Dermis lymphatic vessel endothelial cell (primary cell): Measurements from ENCODE around the gene NOTCH2NLA. TPM values are rescaled to one million over a fixed set of nuclear protein-coding genes. Genes with fewer than 3 reads are reported as not detected.

ENCODE experiments used
- total RNA-seq: library from RNA; depleted of rRNA; stranded (reverse); fragments of >200 nt; gene quantifications from 2 replicates; pipeline ENCODE4 v1.2.1, GENCODE V29; 2014

The NOTCH2NLA gene
- total RNA-seq = 7.5 and 18.4 TPM in 2 replicates

DNA sequence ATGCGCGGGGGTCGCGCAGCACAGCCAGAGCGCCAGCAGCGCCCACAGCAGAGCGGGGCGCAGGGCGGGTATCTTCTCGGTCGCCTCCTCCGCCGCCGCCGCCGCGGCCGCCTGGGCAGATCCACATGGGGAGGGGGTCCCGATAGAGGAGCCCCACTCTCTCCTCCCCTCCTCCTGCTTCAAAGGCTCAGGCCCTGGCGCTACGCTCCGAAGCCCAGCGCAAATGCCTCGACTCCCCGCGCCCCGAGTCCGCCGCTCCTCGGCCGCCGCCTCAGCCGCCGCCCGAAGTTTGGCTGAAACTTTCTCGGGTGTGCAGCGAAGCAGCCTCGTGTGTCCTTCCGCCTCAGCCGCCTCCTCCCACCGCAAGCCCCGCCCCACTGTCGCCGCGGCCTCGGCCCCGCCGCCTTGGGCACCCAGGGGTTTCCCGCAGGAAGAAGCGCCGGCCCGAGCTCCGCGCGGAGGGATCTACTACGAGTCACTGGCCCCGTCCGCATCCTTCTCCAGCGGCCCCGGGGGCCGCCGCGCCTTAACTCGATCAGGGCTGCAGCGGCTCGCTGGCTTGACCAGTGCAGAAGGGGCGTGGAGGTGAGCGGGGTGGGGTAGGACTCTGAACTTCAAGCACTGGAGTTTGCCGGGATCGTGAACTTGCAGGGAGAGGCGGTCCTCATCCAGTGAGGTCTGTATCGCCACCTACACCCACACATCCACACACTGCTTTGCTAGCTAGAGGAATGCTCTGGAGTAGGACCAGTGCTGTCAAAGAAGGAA lies at the start of gene NOTCH2NLA:
NOTCH2NLA (minus strand) TSS at position 312 of the 768 bp plus-strand sequence. CDS start 39,684 bp downstream, outside the sequence.

GRCh38 chr1:146144465-146144864 lies 84.4 kb downstream of the NOTCH2NLA start, which contains the start of gene NBPF10:
Gene NBPF10, minus strand, starts transcription at chr1:146144804. Its CDS starts 35 bp downstream, at chr1:146144769.

Other genes with a start within 250 kb of the NOTCH2NLA start
- gene TXNIP, start 232.4 kb downstream of the NOTCH2NLA start, total RNA-seq = 95.3 and 200 TPM in 2 replicates
- gene HJV, start 207.3 kb downstream of the NOTCH2NLA start, total RNA-seq = not detected in 2 replicates
- 0.22 and 0.77 TPM in 2 replicates for gene NBPF10, start 84.2 kb downstream of the NOTCH2NLA start, total RNA-seq